Brain microvascular endothelial cell (primary cell): ENCODE data around the gene ZNF469.
"Not testable (repeated sequence)": the region's sequence is repeated elsewhere in the genome, so short reads cannot be mapped to it uniquely, and the experiment has no call there.

Source experiments
- DNase-seq: peaks from one replicate; pipeline ENCODE4 v3.0.0-alpha.2; 2020
- H3K27ac ChIP-seq: fragments of 250-450 bp; sonication (Bioruptor Pico); 2 replicates; pipeline ENCODE4 v1.5.1; 2020; ENCODE audit warnings: mild to moderate bottlenecking, moderate library complexity
- H3K27me3 ChIP-seq: fragments of 250-450 bp; sonication (Bioruptor Pico); replicated peaks from 2 replicates; pipeline ENCODE4 v1.5.1; 2020; ENCODE audit warnings: mild to moderate bottlenecking
- H3K36me3 ChIP-seq: fragments of 250-450 bp; sonication (Bioruptor Pico); replicated peaks from 2 replicates; pipeline ENCODE4 v1.5.1; 2020; ENCODE audit warnings: mild to moderate bottlenecking
- H3K4me3 ChIP-seq: 2 replicates; pipeline ENCODE4 v1.5.1; 2011; ENCODE audit warnings: low read depth, mild to moderate bottlenecking, control low read depth, low read length, moderate library complexity
- CTCF ChIP-seq: IDR thresholded peaks from 2 replicates; pipeline ENCODE4 v1.5.1; 2011; ENCODE audit warnings: low read depth, mild to moderate bottlenecking, moderate library complexity, low read length, control low read depth, inconsistent platforms; ENCODE audit errors: missing control alignments
- in situ Hi-C: cut with HindIII; loops from 2 replicates; pipeline ENCODE4 v1.10.0; 2017; ENCODE audit warnings: low sequenced_read_pairs, low pct_ligation_motif_present

Gene ZNF469

DNA sequence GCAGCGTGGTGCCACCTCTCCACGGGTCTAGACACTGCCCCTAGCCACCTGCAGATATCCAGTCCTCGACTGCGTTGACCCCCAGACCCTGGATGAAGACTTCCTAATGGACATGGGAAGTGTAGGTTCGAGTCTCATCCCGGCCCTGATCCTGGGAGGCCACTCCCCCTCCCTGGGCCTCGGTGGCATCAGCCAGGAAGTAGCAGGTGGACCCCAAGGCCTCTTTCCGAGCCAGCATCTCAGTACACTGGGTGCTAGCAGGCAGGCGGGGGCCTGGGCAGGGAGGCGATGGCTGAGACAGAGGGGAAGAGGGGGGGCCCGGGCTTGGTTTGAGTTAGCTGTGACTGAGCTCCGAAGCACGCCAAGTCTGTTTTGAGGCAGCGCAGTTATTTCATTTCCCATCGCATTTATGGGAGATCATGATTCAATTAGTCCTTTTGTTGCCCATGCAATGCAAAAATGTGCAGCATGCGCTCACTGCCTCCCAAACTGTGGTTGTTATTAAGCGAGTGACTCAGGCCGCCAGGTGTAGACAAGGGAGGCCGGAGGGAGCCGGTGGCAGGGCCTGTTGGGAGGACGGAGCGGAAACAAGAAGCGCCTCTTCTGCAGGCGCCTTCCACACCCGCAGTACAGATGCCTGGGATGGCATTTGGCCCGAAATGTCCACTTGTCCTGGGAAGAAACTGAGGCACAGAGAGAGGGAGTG is 25.3 kb upstream of the ZNF469 start:
- no peaks in the 10 kb centered on the region for H3K27me3 ChIP-seq
- in situ Hi-C loops, result no loop called here
- no peak overlapping the region for H3K27ac ChIP-seq
- H3K36me3 ChIP-seq, result no peaks in the 10 kb centered on the region
- no peak for TF ChIP-seq CTCF
- H3K4me3 ChIP-seq, result no peak overlapping the region
- no peak for DNase-seq

GRCh38 chr16:88358023-88358420 is 24.7 kb upstream of the ZNF469 start:
- H3K27ac ChIP-seq, result no peak overlapping the region
- H3K36me3 ChIP-seq, result no peaks in the 10 kb centered on the region
- in situ Hi-C loops, result no loop called here
- H3K27me3 ChIP-seq, result no peaks in the 10 kb centered on the region
- TF ChIP-seq CTCF, result no peak
- H3K4me3 ChIP-seq, result no peak overlapping the region
- DNase-seq, result no peak

DNA sequence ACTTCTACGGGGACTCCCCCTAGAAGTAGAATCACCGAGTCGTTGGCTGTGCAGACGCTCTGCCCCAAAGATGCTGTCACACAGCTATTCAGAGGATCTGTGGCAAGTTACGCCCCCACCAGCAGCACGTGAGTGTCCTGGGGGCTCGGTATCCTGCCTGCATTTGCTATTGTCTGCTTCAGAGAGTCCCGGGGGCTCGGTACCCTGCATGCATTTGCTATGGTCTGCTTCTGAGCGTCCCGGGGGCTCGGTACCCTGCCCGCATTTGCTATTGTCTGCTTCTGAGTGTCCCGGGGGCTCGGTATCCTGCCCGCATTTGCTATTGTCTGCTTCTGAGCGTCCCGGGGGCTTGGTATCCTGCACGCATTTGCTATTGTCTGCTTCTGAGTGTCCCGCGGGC is 23.8 kb upstream of the ZNF469 start:
- in situ Hi-C loops, result no loop called here
- Histone ChIP-seq H3K4me3 (no peak overlapping the region), H3K27me3 (no peaks in the 10 kb centered on the region), H3K27ac (no peak overlapping the region), H3K36me3 (no peaks in the 10 kb centered on the region)
- DNase-seq, result no peak
- TF ChIP-seq CTCF, result no peak

DNA sequence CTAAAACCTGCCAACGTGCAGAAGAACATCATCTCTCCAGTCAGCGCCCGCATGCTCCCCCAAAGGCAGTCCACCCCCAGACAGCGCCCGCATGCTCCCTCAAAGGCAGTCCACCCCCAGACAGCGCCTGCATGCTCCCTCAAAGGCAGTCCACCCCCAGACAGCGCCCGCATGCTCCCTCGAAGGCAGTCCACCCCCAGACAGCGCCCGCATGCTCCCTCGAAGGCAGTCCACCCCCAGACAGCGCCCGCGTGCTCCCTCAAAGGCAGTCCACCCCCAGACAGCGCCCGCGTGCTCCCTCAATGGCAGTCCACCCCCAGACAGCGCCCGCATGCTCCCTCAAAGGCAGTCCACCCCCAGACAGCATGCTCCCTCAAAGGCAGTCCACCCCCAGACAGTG is 22.4 kb upstream of the ZNF469 start:
- H3K27ac ChIP-seq, H3K36me3 ChIP-seq, H3K4me3 ChIP-seq, DNase-seq, H3K27me3 ChIP-seq, in situ Hi-C loops: not testable (repeated sequence)

DNA sequence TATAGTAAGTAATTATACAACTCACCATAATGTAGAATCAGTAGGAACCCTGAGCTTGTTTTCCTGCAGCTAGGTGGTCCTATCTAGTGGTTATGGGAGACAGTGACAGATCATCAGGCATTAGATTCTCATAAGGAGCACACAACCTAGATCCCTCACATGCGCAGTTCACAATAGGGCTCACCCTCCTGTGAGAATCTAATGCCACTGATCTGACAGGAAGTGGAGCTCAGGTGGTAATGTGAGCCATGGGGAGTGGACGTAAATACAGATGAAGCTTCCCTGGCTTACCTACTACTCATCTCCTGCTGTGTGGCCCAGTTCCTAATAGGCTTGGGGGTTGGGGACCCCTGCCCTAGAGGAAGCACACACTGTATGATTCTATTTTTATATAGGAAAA is 21.8 kb upstream of the ZNF469 start:
- Histone ChIP-seq H3K36me3 (no peaks in the 10 kb centered on the region), H3K27ac (no peak overlapping the region), H3K27me3 (no peaks in the 10 kb centered on the region), H3K4me3 (no peak overlapping the region)
- no peak for DNase-seq
- no peak for TF ChIP-seq CTCF
- in situ Hi-C loops, result no loop called here

DNA sequence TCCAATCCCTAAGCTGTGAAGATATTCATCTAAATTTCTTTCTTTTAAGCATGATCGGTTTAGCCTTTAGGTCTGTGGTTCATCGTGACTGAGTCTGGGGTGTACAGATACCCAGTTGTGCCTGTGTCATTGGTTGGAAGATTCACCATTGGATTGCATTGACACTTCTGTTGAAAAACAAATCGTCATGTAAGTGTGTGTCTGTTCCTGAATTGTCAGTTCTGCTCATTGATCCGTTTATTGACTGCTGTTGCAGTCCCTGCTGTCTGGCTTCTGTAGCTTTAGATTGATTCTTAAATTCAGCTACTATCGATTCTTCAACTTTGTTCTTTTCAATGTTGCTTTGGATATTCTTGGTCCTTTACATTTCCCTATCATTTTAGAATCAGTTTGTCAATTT is 21.0 kb upstream of the ZNF469 start:
- no peak for TF ChIP-seq CTCF
- no peaks in the 10 kb centered on the region for H3K27me3 ChIP-seq
- H3K36me3 ChIP-seq, result no peaks in the 10 kb centered on the region
- in situ Hi-C loops, result no loop called here
- no peak overlapping the region for H3K27ac ChIP-seq
- H3K4me3 ChIP-seq, result no peak overlapping the region
- no peak for DNase-seq
